Testis (tissue), 2 donors: ENCODE results near the gene ACLY.
"Not testable (repeated sequence)": the region's sequence is repeated elsewhere in the genome, so short reads cannot be mapped to it uniquely, and the experiment has no call there.

ENCODE experiments used
- POLR2A ChIP-seq: fragments of 450-650 bp; IDR thresholded peaks from one replicate; pipeline ENCODE4 v1.6.1; 2017; ENCODE audit warnings: antibody characterized with exemption, mild to moderate bottlenecking, moderate library complexity
- TF ChIP-seq, protein P1 (sequence below), 3 experiments: fragments of 450-650 bp in 2 of 3; fragments of 200-600 bp in 1 of 3; sonication (generic) in 1 of 3; IDR thresholded peaks; one replicate each; pipeline ENCODE4 v1.5.1; 2016 to 2019; ENCODE audit warnings: antibody characterized with exemption in 3 of 3, mild to moderate bottlenecking in 2 of 3, moderate library complexity in 1 of 3

DNA sequence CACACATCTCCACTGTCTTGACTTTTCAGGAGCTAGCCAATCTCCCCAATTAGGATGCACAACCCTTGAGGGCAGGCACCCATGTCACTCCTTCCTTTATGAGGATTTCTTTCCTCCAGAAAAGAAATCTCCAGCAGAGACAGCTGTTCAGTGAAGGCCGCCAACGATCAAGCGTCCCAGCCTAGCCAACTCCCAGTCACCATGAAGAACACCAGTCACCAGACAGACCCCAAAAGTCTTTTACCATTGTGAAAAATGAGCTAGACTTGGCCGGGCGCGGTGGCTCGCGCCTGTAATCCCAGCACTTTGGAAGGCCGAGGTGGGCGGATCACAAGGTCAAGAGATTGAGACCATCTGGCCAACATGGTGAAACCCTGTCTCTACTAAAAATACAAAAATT is 88.8 kb downstream of the ACLY start:
- TF ChIP-seq, protein P1, sequence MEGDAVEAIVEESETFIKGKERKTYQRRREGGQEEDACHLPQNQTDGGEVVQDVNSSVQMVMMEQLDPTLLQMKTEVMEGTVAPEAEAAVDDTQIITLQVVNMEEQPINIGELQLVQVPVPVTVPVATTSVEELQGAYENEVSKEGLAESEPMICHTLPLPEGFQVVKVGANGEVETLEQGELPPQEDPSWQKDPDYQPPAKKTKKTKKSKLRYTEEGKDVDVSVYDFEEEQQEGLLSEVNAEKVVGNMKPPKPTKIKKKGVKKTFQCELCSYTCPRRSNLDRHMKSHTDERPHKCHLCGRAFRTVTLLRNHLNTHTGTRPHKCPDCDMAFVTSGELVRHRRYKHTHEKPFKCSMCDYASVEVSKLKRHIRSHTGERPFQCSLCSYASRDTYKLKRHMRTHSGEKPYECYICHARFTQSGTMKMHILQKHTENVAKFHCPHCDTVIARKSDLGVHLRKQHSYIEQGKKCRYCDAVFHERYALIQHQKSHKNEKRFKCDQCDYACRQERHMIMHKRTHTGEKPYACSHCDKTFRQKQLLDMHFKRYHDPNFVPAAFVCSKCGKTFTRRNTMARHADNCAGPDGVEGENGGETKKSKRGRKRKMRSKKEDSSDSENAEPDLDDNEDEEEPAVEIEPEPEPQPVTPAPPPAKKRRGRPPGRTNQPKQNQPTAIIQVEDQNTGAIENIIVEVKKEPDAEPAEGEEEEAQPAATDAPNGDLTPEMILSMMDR (IDR thresholded peaks at IDR 0.05) = not testable (repeated sequence)
- not testable (repeated sequence) for TF ChIP-seq POLR2A
